GM10847 (cell line): ENCODE results near the gene IL37.

Source experiments
- POLR2A ChIP-seq: IDR thresholded peaks from 2 replicates; pipeline ENCODE4 v1.6.1; 2011; ENCODE audit not compliant: insufficient read length; ENCODE audit errors: extremely low read depth

IL37 gene

DNA sequence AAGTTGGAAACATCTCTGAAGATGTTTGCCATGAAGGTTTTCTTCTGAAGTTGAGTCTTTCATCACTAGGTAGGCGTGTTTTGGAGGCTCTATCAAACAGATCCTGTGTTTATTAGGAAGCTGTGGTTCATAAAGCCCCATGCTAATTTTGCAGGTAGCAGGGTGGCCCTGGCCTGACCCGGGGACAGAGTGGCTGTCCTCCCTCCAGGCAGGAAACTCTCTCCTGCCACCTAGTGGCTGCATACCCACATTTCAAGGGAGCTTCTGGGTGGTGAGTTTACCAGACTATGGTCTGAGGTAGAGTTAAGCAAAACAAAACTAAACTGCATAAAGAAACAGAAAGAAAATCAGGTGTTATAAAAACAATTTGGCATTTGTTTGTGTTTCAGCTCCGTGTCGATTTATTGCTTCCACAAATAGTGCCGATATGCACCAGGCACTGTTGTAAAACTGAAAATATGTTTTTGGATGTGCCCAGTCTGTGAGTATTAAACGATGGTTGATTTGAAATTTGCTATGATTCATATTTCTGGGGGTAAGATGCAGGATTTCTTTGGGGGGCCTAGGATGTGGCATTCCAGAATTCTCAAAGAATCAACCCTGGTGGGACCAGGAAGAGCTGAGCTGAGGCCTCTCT lies 26.0 kb upstream of the IL37 start:
- TF ChIP-seq POLR2A: no peak

DNA sequence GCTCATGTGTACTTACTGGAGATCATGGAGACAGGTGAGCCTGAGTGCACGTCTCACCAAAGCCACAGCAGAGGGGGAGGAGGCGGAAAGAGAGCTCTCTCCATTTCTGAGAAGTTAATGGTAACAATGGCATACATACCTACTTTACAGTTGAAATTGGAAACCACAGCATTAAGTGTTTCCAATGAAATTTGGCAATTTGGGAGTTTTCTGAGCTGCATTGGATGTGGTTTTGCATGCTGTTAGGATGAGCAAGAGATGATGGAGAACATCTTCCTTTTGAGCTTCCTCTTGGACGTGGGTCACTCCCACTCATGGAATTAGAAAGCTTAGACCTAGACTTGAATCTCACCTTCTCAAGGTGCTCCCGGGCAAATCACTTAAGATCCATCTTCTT lies 25.5 kb upstream of the IL37 start:
- no peak for TF ChIP-seq POLR2A

DNA sequence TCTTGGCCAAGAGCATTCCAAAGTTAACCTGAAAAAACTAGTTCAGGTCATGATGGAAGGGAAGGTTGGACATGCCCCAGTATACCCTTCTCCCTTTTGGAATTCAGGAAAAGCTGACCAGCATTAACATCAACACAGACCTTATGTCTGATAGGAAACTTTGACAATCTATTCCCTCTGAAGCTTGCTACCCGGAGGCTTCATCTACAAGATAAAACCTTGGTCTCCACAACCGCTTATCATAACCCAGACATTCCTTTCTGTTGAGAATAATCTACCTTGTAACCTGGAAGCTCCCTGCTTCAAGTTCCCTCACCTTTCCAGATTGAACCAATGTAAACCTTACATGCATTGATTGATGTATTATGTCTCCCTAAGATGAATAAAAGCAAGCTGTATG lies 24.7 kb upstream of the IL37 start:
- TF ChIP-seq POLR2A: no peak

DNA sequence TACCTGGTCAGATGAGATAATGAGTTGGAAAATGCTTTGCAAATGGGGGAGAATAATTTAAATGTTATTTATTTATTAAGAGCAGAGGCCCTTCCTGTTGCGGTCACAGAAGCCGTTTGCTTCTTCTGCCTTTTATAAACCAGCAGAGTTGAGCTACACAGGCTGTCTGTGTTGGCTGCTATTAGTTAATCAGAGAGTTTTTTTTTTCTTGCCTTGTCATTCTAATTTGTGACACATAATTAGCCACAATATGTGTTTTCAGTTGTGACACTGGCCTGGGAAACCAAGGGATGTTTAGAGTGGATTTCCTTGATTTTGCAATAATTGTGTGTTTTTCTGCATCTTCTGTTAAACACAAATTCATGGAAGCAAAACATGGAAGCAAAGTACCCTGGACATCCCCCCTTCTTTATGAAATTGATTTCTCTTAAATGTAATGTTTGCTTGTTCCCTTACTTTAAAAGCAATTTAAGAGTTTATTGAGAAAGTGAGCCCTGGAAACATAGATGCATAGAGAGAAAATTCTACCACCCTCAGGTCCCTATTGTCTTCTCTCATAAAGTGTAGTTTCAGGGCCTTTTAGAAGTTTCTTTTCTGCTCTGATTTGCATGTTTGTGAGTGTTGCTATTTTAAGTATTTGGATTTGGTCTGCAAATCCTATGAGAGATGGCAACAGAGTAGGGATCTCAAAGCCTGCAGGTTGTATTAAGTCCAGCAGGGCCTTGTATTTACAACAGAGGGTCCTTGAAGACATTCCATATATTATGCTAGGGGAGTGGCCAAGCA lies 22.8 kb upstream of the IL37 start:
- no peak for TF ChIP-seq POLR2A

DNA sequence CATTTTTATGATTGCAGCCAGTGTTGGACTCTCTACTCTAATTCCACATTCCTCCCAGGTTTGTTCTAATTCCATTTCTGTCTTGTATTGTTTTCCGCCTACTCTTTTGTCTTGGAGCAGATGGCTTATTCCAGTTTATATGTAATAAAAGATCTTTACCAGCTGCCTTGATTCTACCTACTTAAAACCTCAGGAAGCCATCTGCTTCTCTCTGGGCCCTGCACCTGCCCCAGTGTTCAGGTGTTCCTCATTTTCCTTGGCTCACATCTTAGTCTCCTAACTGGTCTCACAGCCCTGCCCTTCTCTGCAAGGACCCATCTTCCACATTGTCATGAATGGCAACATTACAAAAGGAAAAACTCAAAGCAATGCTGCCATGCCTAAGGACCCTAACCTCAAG lies 21.0 kb upstream of the IL37 start:
- no peak for TF ChIP-seq POLR2A

DNA sequence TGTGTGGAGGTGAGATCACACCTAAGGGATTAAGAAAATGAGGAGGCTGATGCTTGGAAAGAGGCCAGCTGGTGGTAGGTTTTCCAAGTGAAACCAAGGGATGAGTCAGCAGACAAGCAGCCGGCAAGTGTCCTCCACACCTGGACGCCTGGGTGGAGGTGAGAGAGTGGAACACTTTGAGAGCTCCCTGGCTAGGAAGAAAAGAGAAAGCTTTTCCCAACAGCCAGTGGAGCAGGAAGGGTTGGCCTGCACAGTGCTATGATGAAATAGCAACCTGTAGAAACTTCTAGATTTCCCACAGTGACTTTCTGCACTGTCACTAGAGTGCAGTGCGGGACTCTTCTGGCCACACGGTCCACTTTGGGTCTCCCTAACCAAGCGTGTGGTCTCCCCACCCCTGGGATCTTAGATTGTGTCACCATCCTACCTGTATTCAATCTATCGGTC lies 19.6 kb upstream of the IL37 start:
- TF ChIP-seq POLR2A: no peak

DNA sequence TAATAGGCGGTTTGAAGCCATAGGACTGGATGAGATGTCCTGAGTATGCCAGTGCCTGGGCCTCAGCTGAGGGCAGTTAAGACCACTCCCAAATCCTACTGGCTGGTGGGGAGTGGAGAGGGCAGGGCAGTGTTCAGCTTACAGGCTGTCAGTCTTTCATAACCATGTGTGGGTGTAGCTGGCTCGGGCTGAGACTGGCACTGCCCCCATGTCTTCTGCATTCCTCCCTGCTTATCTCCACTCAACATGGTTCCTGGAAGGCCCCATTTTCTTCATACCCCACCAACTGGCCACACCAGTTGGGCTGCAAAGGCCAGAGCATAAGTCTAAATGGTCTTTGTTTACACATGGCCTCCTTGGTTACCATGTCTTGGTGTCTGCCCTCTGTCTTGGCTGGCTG lies 17.2 kb upstream of the IL37 start:
- TF ChIP-seq POLR2A: no peak

DNA sequence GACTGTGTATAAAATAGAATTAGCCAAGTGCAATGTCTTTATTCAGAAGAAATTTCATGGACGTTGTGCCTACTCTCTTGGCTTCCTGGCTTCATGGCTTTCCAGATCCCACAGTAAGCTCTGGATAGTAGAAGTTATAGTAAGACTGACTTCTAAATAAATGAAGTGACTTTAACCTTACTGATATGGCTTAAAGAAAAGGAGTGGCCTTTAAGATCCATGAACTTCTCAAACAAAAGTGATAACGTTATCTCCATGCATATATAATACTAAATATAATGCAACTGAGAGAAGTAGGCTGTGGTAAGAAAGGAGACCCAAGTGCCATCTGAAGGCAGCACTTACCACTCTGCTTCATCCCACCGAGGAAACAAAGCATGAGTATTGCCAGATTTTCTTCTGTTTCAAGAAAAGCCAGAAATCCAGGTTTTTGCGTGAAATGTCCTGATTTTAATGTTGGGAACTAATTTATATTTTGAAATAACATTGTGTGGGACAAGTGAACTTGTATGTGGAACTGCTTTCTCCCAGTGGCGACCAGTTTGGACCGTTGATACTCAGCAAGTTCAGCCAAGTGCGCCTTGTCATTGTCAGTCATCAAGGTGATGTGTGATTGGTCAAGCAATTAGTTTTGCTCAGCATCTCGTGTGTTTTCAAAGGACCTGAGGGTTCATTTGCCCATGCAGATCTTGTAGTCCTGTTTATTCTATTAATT lies 13.9 kb upstream of the IL37 start:
- TF ChIP-seq POLR2A: no peak

DNA sequence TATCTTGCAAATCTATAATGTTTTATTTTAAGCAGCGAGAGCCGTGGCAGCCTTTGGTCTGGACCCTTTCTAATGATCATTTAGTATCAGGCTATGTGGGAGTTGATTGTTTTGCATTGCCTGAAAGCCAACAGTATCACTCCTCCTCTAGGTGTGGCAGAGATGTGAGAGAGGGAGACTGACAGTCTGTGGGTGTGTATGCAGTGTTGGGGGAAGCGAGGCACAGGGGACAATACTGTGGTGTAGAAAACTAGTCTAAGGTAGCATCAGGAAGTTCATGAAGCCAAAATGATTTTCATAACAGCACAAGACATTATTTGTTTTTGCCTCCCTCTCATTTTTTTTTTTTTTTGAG lies 13.4 kb upstream of the IL37 start:
- no peak for TF ChIP-seq POLR2A

DNA sequence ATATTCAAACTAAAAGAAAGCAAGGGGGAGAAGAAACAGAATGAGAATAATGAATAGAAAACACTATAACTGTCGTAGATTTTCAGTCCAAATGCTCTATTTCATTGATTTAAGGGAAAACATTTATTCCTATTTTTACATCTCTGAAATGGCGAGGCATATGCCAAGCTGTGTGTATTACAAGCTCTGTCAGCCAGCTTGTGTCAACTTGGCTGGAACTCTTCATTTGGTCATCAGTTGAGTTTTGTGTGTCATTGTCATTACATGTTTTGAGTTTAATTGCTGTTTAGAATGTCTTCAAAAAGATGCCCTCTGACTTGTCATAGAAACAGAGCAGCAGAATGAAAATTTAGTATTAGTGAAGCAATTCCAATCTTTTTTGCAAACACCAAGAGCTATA lies 8.1 kb upstream of the IL37 start:
- TF ChIP-seq POLR2A: no peak

DNA sequence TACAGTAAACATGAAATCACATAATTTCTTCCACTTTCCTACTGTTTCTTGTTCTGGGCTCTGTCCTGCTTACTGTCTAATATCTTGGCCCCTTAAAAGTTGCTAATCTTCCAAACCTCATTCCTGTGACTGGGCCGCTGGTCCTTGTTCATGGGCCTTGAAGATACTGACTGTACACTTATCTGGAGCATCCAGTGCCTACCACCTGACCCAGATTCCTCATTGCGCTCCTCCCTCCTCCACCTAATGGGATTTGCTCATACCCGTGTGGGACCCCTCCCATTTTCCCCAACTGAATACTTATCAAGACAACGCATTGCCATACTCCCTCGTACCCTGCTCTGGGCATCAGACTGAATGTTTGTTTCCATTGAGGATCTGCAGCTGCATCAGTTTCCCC lies 6.1 kb upstream of the IL37 start:
- TF ChIP-seq POLR2A: no peak

DNA sequence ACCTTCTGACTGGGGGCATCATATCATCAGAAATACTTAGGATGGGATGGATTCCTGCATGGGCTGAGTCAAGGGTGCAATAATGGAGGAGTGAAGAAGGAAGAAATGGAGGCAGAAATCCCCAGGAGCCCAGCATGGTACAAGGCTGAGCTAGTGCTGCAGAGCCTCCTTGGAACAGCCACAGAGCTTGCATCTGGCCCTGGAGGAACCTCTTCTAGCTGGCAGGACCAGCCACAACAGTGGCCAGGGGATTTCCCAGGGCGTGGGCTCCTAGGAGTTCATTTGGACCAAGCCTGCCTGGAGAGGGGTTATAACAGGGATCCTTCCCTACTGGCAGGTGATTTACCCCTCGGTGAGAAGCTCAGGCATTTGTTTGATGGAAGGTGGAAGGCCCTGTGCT lies 4.7 kb upstream of the IL37 start:
- TF ChIP-seq POLR2A: no peak

DNA sequence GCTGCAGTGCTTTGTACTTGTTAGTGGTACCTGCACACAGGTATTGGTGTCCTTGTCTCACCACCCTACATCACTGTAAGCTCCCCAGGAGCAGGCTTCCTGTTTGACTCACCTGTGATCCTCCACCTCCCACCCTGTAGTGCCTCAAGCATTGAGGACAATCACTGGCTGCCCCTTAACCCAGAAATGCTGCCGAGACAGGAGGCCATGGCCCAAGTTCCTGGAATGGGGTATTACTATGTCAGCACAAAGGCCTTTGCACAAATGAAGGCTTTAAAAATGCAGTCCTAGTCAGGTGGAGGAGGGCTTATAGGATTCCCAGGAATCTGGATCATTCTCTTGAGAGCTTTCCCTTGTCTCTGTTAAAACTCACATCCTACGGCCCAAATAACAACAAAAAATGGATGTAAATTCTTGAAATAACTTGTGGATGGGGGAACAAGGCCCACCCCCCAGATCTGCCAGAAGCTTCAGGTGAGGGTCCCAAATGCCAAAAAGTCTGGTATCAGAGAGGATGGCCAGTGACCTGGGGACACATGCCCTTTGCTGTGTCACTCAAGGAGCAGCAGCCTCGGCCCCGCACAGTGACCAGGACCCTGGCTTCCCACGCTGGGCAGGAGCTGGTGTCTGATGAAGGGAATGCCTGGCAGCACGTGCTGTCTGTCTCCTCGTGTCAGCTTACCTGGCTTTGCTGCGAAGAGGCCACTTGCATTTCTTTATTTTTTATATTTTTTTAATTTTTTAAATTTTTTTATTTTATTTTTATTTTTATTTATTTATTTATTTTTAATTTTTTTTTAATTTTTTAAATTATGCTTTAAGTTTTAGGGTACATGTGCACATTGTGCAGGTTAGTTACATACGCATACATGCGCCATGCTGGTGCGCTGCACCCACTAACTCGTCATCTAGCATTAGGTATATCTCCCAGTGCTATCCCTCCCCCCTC lies 3.7 kb upstream of the IL37 start:
- TF ChIP-seq POLR2A: no peak

DNA sequence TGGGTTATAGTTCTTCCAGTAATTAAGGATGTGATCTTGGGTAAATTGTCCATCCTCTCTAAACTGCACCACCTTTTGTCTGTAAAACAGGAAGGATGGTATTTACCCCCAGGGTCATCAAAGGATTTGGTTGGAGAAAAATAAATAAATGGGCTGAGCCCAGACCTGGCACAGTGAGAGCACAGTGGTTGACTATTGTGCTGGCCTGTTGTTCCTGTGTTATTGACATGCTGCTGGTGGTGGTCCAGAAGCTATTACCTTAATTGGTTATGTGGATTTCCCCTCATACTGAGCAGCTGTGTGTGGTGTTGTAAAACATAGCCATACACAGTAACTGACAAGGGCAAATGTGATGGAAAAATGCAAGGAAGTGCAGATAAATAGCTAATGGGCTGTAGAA lies 746 bp upstream of the IL37 start:
- TF ChIP-seq POLR2A: no peak

DNA sequence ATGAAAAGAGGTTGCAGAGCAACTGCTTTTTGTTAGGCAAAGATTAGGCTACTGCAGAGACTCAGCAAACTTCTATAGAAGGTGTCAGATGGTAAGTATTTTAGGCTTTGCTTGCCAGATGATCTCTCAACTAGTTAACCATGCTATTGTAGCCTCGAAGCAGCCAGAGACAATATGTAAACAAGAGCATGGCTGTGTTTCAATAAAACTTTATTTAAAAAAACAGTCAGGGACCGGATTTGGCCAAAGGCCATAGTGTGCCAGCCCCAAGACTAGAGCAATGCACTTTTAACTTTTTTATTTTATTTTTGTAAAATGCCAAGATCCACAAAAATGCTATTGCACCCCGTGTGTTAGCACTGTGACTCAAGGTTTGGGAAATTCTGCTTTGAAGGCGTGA lies 1.4 kb downstream of the IL37 start:
- TF ChIP-seq POLR2A: no peak

DNA sequence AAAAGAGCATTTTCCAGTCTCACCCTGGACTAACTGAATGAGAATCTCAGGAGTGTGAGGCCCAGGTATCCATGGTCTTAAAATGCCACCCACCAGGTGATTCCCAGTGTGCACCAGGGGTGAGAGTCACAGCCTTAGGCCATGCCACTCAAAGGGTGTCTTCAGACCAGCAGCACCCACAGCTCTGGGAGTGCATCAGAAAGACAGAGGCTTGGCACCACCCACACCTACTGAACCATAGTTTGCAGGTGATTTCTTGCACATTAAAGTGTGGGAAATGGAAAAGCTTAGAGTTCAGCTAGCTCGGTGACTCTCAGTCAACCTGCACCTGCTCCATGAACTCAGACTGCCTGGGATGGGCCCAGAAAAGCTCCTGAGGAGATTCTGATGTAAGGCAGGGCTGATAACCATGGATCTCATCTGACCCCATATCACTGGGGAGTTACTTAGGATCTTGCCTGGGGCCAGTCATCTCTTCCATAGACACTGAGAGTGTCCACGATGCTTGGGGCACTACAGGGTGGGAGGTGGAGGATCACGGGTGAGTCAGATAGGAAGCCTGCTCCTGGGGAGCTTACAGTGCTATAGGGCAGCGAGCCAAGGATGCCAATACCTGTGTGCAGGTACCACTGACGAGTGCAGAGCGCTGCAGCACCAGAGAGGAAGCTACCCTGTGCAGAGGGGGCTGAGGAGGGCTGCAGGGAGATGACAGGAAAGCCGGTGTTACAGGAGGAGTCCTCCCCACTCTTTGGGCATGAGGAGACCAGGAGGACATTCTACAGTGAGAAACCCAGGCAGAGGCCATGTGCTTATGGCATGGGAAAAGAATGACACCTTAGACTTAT lies 4.6 kb downstream of the IL37 start:
- no peak for TF ChIP-seq POLR2A
